ENCODE data around the gene R3HDM4. TPM values are rescaled to one million over a fixed set of nuclear protein-coding genes. Genes with fewer than 3 reads are reported as not detected.

Gene R3HDM4
- total and polyA plus RNA-seq, 9 of the 15 experiments (the other 6 are each of a cell fraction or from before 2014, with no cell fraction given): 3.2 to 154 (median 59.0) TPM

GRCh38 chr19:925526-926322 lies 12.7 kb upstream of the R3HDM4 start, which contains the start of gene ARID3A (continued):
- TF ChIP-seq GATA2 (CRISPR knock-in tag; IDR thresholded peaks at IDR 0.05): no peak
- no peak for TF ChIP-seq MLX (CRISPR knock-in tag; conservative IDR thresholded peaks at IDR 0.05)
- TF ChIP-seq NELFE (IDR thresholded peaks at IDR 0.05; ENCODE audit: insufficient read depth, insufficient read length): no peak
- no peak for TF ChIP-seq PHF21A (IDR thresholded peaks at IDR 0.05; ENCODE audit: borderline replicate concordance, low read depth)
- TF ChIP-seq NR0B1 (IDR thresholded peaks at IDR 0.05; ENCODE audit: partially characterized antibody): no peak
- no peak for TF ChIP-seq ZZZ3 (IDR thresholded peaks at IDR 0.05)
- peak; percentile 14 for TF ChIP-seq E2F8 (IDR thresholded peaks at IDR 0.05; ENCODE audit: low read depth, partially characterized antibody)
- no peak for TF ChIP-seq GMEB1 (CRISPR knock-in tag; IDR thresholded peaks at IDR 0.05)
- no peak for TF ChIP-seq PTRF (tag; IDR thresholded peaks at IDR 0.05)
- TF ChIP-seq PHF8 (IDR thresholded peaks at IDR 0.05; ENCODE audit: borderline replicate concordance, low read length): peak; percentile 50; the same call in 1 of the 2 replicates
- peak; percentile 100 for TF ChIP-seq UBTF (IDR thresholded peaks at IDR 0.05; ENCODE audit: borderline replicate concordance in 1 of 2, low read depth in 2 of 2, low read length in 2 of 2)
- no peak for TF ChIP-seq CHCHD3 (CRISPR knock-in tag; IDR thresholded peaks at IDR 0.05)
- no peak for TF ChIP-seq ZNF12 (CRISPR knock-in tag; IDR thresholded peaks at IDR 0.05)
- TF ChIP-seq ZNF174 (CRISPR knock-in tag; IDR thresholded peaks at IDR 0.05): no peak
- TF ChIP-seq HDGF (IDR thresholded peaks at IDR 0.05): no peak
- no peak for TF ChIP-seq SRSF1 (IDR thresholded peaks at IDR 0.05; ENCODE audit: low read depth, low read length)
- no peak for TF ChIP-seq MYNN (IDR thresholded peaks at IDR 0.05)
- TF ChIP-seq MYNN (CRISPR knock-in tag; IDR thresholded peaks at IDR 0.05): no peak
- no peak for TF ChIP-seq LARP7 (IDR thresholded peaks at IDR 0.05)
- TF ChIP-seq PRMT5 (CRISPR knock-in tag; IDR thresholded peaks at IDR 0.05): no peak

All from K562 (cell line).